GM15510 (cell line): ENCODE data around the gene AGAP1.

ENCODE experiments used
- POLR2A ChIP-seq: IDR thresholded peaks from 3 replicates; pipeline ENCODE4 v1.6.1; 2011; ENCODE audit warnings: borderline replicate concordance; ENCODE audit not compliant: insufficient read length; ENCODE audit errors: extremely low read depth

The AGAP1 gene

GRCh38 chr2:235958221-235958930 lies 464.5 kb downstream of the AGAP1 start:
- no peak for TF ChIP-seq POLR2A

GRCh38 chr2:235958931-235959410 lies 465.1 kb downstream of the AGAP1 start:
- no peak for TF ChIP-seq POLR2A

- TF ChIP-seq POLR2A, result no peak
Observed at GRCh38 chr2:235960011-235960715, 466.3 kb downstream of the AGAP1 start.

- TF ChIP-seq POLR2A, result no peak
Observed at GRCh38 chr2:235960716-235961640, 467.1 kb downstream of the AGAP1 start.

GRCh38 chr2:235961711-235962110 lies 467.9 kb downstream of the AGAP1 start:
- TF ChIP-seq POLR2A, result no peak

GRCh38 chr2:235963853-235964577 lies 470.2 kb downstream of the AGAP1 start:
- TF ChIP-seq POLR2A, result no peak

- TF ChIP-seq POLR2A, result no peak
Observed at GRCh38 chr2:235964787-235965390, 471.0 kb downstream of the AGAP1 start.

- no peak for TF ChIP-seq POLR2A
Observed at GRCh38 chr2:235966396-235966795, 472.6 kb downstream of the AGAP1 start.

GRCh38 chr2:235966932-235967757 lies 473.3 kb downstream of the AGAP1 start:
- TF ChIP-seq POLR2A, result no peak

GRCh38 chr2:235968155-235968554 lies 474.3 kb downstream of the AGAP1 start:
- TF ChIP-seq POLR2A, result no peak

GRCh38 chr2:235968616-235969324 lies 474.9 kb downstream of the AGAP1 start:
- TF ChIP-seq POLR2A, result no peak

- TF ChIP-seq POLR2A, result no peak
Observed at GRCh38 chr2:235970204-235971040, 476.6 kb downstream of the AGAP1 start.
